NCI-H1436 (cell line): ENCODE data around the gene ZBTB7C.

Experiments
- DNase-seq: peaks from one replicate; lab custom pipeline; 2025; lab: John Stamatoyannopoulos, UW

Gene ZBTB7C

DNA sequence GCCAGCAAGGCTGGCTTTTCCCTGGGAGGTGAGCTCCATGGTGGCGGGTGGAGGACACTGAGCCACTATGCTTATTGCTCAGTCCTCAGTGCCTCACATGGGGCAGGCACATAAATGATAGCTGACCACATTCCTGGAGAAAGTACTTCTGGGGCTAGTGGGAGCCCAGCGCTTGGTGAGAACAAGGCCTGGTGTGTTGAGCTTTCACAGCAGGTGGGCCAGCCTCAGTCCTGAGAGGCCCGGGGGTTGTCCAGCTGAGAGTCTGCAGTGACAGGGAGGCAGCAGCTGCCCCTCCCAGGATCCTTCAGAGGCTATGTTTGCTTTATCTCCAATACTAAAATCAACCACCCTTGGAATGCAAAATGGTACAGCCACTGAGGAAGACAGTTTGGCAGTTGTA, 217.7 kb downstream of the ZBTB7C start:
- no peak for DNase-seq

DNA sequence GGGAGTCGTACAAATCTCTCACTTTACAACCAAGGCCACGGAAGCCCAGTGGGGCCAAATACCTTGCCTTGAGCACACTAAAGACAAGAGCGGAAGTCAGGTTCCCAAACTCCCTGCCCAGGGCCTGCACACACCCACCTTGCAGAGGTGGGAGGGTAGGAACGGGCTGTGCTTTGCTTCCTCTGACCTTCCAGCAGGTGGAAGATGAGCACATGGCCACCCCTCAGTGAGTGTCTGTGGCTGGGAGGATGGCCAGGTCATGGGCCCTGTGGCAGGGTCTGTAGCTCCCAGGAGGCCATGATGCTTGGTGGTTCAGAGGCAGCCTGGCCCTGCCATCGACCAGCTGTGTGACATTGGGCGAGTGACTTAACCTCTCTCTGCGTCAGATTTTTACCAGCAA, 218.2 kb downstream of the ZBTB7C start:
- DNase-seq: no peak

DNA sequence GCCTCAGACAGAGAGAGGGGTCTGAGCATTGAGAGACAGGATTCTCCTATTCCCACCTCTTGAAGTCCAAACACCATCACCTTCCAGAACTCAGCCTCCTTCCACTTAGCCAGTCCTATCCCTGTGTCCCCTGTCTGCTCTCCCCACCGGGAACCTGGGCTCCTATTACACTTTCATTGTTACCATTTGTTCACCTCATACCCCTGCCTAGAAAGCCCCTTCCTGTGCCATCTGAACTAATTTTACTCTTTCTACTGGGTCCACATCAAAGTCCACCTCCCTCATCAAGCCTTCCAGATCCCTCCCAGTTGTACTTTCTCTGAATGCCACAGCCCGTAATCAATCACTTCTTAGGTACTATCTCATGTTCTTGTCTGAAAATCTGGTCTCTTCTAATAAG, 220.6 kb downstream of the ZBTB7C start:
- no peak for DNase-seq

DNA sequence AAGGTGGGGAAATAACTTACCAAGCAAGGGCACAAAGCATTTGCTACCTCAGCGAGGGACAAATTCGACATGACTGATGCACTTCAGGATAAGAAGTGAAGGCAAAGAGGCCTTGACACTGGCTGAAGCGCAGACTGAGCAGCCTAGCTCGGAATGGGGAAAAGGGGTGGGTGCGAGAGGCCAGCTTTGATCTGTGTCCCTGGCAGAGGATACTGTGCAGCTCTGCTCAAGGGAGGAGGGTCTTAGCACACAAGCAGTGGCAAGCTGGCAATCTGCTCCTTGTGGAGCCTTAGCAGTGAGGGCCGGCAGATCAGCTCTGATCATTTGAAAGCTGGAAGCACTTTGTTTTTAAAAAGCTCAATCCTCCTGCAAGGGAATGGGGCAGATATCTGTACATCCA, 222.3 kb downstream of the ZBTB7C start:
- DNase-seq: no peak

DNA sequence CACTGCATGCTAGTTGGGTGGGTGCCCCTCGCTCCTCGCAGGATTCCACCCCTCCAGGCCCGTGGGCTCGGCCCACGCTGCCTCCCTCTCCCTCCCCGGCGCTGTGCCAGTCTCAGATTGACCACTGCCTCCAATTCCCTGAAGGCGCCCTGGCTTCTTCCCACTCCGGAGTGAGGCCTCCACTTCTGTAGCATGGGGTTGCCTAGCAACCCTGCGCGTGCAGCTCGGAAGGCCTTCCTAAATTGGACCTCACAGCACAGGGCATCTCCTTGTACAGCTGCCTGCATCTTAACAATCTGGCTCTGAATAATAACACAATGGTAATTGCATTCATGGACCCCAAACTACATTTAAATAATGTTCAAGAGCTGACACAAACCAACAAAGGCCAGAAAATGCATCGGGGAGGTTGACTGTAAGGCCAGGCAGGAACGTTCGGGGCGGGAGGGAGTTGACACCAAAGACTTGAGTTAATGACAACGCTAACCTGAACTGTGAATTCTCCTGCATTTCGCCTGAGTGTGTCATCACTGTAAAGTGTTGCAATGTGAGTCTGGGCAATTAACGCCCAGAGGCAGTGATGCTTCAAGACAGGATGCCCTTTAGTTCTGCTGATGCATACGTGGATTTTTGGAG, 222.9 kb downstream of the ZBTB7C start:
- DNase-seq: peak; percentile 51

DNA sequence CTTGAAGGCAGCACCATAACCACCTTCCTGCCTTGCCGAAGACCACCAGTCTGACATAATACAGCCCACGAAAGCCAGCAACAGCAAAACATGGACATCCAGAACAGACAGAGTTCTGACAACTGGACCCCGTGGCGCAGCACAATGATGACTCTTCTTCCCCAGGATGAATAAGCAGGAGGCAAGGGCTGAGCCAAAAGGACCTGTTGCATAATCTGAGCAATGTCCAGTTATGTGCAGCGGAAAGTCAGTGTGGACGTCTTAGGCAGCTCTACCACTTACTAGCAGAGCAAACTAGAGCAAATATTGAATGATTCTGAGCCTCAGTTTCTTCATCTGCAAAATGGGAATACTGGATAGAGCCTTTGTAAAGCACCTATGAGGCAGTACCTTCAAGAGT, 225.1 kb downstream of the ZBTB7C start:
- no peak for DNase-seq

DNA sequence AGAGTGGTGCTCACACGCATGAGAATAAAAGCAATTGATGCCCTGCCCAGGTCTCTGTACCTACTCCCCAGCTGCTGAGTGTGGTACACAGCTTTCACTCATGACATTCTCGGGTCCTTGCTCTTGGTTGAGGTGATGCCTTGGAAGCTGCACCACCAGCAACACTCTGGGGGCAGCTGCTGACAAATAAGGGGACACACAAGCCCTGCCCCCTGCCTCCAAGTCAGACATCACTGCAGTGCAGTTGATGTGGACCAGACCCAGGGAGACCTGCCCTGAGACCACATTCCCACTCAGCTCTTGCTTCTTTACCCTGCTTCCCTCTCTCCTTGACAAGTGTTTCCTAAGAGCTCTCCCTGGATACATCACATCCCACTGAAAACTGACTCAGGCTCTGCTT, 225.6 kb downstream of the ZBTB7C start:
- no peak for DNase-seq

DNA sequence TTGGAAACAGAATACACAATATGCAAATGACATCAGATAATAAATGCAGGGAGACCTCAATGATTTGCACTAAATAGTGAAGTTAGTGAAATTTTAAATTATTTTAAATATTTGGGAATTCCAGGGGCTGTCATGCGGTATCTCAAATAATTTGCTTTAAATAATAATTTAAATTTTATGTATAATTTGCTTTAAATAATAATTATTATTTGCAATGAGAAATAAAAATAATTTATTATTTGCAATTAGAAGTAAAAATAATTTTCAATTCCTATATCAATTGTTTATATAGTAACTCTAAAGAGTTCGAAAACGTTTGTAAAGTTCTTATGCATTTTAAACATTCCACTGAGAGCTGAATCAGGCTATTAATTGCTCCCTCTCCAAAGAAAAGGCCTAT, 226.4 kb downstream of the ZBTB7C start:
- no peak for DNase-seq

DNA sequence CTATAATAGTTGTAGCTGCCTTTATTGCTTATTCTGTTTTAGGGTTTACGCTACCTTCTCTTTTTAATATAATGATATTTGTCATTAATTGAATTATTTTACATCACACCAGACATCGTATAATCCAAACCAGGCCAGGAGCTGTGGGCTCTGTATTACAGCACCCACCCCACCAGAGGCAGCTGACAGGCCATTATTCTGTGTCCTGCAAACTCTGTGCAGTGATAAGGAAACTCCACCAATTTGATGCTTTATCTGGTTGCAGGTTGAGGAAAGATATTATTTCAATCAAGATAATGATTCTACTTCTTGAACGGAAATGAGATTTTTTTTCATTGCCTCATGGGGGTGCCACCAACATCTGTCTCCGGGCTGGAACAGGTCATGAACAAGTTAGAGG, 227.3 kb downstream of the ZBTB7C start:
- DNase-seq: no peak

DNA sequence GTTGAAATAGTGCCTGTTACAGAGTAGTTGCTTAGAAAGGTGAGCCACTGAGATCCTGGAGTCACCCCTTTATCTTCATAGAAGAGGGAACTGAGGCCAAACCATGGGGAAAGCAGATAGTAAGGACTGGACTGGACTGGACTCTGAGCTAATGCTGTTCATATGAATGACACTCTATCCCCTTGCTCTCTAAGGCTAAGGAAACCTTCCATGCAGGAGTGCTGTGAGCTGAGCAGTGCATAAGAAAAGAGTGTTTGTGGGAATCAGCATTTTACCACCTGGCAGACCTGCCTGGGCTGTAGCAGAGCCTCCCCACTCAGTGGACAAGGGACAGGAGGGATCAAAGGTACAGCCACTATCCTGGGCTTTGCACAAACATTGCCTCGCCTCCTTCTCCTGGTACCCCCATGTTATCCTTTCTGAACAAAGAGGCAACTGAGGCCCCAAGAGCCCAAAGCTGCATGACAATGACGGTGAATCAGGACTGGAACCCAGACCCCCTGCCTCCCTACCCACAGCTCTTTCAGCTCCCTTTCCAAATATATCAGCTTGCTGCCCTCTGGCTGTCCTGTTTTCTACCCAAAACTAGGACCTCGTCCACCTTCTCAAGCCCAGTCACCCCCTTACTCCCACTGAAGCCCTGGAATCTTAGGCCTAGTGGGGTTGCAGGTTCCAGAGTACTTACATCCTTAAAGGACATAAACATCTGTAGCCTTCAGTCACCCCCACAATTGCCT, 227.9 kb downstream of the ZBTB7C start:
- DNase-seq: no peak

DNA sequence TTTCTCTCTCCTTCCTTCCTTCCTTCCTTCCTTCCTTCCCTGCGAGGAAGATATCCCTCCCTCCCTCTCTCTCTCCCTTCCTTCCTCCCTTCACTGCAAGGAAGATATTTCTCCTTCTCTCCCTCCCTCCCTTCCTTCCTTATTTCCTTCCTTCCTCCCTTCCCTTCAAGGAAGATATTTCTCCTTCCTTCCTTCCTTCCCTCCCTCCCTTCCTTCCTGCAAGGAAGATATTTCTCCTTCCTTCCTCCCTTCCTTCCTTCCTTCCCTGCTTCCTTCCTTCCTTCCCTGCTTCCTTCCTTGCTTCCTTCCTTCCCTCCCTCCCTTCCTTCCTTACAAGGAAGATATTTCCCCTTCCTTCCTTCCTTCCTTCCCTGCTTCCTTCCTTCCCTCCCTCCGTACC, 229.5 kb downstream of the ZBTB7C start:
- DNase-seq: no peak

DNA sequence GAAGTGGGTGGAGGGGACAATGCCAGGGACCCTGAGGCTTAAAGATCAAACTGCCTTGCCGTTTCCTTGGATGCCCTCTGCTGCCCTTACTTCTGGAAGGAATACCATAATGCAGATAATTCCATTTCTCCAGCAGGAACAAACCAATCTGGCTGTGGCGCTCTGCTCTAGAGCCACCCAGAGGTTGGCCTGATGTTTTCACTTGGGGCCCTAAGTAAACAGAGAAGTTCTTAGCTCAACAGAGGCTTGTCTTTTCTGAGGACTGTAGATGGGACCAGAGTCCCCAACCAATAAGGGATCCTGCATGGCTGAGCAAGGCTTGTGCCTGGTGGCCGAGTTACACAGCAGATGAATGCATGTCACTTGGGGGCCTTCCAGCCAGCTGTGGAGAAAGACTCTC, 230.2 kb downstream of the ZBTB7C start:
- DNase-seq: no peak

DNA sequence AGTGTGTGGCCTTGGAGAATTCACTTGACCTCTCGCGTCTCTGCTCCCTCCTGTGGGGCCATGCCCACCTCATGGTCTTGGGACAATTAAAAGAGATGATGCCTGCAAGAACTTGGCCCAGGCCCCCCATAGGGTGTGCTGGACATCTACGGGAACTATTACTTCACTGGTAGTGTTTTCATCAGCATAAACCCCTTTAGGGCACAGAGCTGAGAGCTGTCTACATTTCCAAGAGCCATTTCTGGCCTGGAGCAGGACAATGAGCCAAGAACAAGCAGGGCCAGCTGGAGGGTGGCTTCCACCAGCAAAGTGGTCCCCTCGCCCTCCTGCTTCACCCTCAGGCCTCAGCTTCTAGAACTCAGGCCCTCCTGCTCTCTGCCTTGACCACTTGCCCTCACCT, 232.3 kb downstream of the ZBTB7C start:
- DNase-seq: no peak

DNA sequence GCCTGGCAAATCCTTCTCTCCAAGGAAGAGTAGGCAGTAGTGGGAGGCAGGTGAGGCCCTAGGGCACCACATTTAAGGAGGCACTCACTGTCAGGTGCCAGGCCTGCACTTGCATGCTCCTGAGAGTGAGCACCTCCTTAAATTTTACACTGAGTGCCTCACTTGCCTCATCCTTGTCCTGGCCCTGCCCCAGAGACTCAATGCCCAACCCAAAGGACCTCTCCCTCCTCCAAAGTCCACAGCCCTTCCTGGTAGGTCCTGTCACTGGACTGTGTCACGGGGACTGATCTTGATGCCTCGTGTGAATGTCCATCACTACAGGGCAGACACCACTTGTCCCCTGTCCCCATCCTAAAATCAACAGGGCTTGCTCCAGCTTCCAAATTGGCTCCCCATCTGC, 235.6 kb downstream of the ZBTB7C start:
- no peak for DNase-seq

DNA sequence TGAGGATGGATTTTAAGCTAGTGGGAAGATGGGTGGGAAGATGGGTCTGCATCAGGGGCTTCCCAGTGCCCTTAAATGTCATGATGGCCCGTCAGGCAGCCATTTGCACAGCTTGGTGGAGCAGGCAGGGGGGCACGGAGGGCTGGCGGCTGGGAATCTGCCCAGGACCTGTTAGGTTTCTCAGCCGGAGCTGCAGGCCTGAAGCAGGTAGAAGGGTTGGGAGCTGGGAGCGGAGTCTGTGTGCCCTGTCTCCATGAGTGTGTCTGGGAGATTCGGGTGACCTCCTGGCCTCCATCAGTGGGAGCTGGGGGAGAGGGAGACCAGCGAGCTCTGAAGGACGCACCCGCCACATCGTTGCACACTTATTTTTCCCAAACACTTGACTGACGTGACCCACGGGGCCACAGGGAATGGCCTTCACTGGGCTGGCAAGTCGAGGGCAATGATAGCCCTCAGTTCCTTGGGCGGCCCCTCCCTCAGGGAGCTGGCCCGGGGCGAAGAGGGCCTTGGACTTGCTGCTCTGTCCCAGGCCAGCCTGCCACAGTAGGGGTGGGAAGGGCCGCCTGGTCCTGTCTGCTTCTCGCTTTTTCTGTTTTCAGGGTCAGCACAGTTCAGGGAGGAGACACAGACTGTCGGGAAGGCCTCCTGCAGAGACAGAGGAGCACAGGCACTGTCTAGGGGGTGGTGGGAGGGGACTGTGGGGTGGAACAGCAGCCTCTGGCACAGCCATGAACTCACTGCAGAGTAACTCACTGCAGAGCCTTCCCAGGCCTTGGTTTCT, 236.8 kb downstream of the ZBTB7C start:
- no peak for DNase-seq

DNA sequence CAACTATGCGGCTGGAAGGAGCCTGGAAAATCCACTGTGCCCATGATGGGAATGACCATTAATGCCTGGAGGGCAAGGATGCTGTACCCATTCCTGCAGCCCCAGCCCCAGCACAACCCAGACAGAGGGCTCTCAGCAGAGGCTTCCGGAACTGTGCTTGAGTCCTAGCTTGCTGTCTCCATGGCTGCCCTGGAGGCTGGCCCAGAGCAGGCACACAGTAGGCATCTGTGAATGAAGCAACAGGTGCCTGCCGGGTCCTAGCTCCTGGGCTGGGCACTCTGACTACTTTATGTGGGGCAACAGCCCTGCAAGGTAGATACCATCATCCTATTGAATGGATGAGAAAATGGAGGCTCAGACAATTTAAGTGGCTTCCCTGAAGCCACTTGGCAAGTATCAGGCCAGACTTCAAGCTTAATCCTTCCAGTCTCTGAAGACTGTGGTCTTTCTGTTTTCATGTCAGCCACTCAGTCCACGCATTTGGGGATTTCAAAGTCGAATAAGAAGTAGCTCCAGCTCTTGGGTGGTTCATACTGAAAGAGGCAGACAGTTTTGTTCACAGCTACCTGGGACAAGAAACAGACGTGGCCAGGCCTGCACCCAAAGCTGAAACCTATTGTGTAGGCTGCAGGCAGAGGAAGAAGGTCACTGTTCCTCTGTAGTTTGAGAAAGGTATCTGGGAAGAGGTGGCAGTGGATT, 237.5 kb downstream of the ZBTB7C start:
- no peak for DNase-seq

DNA sequence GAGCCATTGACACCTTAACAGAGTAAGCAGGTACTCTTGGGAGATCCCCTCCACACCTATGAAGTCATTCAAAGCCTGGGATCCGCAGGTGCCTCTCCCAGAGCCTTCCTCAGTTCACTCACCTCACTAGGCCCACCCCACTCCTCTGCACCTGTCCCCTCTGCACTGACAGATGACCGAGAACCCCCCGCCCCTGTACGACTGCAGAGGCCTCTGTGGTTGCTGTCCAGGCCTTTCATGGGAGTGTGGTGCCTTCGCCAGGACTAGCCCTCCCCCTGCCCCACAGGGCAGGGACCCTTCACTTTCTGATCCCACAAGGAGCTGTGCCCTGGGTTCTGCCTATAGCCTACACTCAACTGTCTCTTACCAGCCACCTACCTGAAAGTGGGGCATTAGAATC, 238.5 kb downstream of the ZBTB7C start:
- DNase-seq: no peak

DNA sequence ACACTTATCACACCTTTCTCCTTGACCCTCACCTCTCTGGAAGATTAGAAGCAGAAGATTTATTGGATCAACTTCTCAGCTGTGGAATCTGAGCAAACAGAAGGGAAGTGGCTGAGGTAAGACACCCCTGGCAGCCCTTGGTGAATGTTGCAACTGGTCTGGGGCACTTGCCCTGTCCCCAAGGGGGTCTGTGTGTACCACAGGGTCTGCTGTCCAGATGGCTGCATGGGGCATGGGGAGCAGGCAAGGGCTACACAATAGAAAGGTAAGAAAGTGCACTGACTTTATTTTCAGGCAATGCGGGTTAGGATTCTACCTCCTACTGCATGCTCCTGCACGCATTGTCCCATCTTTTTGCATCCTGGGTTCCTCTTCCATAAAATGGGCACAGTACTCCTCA, 240.3 kb downstream of the ZBTB7C start:
- DNase-seq: no peak

DNA sequence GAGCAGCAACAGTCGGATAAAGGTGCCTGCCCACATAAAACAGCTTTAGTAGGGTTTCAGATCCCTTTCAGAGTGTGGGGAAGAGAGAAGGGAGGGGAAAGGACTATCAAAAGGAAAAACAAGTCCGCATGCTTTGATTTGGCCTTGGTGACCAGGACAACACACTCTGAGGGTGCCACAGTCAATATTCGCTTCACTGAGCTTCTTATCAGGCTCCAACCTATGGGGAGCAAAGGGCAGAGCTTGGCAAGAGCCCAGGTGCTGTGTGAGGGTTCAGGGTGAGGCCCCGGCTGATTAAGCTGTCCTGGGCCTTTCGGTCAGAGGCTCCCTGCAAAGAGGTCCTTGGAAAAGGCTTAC, 241.3 kb downstream of the ZBTB7C start:
- DNase-seq: no peak

DNA sequence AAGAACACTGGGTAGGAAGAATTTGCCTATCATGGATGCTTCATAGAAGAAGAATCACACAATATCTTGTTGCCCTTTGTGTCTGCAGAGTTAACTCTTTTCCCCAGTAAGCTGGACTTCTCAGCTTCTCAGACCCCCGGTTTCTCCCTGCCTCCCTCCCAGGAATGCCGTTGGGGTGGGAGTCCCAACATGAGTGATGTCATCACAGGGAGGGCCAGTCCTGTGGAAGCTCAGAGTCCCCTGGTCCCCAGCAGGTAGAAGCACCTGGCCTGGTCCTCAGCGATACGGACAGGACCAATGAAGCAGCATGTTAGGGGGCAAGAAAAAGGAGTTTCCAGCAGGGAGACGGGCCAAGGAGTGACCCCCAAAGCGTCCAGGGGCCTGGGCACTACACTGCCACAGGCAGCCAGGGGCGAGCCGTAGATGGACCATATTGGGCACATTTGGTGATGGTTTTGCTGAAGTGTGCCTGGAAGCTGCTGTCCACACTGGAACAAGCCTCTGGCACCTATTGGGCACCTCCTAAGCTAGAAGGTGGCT, 242.8 kb downstream of the ZBTB7C start:
- no peak for DNase-seq

DNA sequence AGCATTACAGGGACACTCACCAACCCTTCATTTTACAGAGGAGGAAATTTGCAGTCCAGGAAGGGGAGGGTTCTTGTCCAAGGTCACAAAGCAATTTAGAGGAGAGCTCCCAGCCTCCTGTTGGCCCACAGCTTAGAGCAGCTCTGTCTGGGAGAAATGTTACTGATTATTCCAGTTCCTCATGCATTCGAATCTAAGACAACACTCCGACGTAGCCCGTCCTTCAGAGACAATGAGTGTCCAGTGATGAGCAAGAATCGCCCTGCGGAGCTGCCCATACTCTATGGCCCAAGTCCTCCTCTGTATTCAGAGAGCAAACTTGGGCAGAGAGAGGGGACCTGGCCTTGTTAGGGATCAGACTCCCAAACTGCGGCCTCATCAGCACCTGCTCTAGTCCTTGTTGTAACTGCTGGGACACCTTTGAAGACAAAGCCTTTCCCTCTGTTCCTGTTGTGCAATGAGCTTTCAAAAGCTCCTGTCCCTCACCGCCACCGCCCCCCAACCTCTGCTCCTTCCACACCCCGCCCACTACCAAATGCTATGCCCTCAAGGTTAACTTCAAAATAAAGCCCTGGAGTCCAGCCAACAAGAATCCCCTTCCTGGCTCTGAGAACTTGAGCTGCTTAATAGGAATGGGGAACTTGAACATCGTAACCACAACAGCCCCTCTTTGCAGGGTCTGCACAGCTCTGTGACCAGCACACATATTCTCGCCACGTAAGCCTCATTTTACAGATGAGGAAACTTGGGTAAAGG, 243.9 kb downstream of the ZBTB7C start:
- DNase-seq: no peak

DNA sequence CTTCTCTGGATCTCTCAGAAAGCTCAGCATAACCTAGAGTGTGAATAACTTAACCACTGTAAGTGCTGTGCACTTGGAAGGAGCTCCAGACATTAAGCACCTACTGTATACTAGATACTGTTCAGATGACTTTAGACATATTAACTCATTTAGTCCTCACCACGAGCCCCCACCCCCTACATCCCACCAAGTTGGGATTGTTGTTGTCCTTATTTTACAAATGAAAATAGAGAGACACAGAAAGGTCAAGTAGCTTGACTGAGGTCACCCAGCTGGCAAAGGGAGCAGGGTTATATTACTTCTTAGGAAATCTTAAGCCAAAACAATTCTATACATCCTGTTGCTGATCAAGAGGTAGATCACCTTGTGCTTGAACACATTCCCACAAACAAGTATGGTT, 244.5 kb downstream of the ZBTB7C start:
- DNase-seq: no peak
